PFSK-1 (cell line): ENCODE measurements around the gene CTTNBP2NL.

Experiments used
- FOXP2 ChIP-seq: optimal IDR thresholded peaks from 2 replicates; pipeline ENCODE3; 2011; ENCODE audit warnings: borderline replicate concordance, control low read depth, inconsistent platforms; ENCODE audit not compliant: insufficient read depth; ENCODE audit errors: extremely low read length, extremely low read depth
- POLR2AphosphoS5 ChIP-seq: IDR thresholded peaks from 2 replicates; pipeline ENCODE4 v1.6.1; 2012; ENCODE audit warnings: low read depth, mild to moderate bottlenecking, control low read depth, low read length, moderate library complexity
- REST ChIP-seq, 2 experiments: IDR thresholded peaks; 2 replicates each; pipeline versions ENCODE4 v1.6.1 to v1.8.0; 2011 to 2012; ENCODE audit warnings: low read depth in 2 of 2, low read length in 2 of 2, control low read depth in 1 of 2, inconsistent platforms in 1 of 2, mild to moderate bottlenecking in 1 of 2, moderate library complexity in 1 of 2; ENCODE audit not compliant: insufficient read depth in 1 of 2
- SIN3A ChIP-seq: IDR thresholded peaks from 2 replicates; pipeline ENCODE4 v1.6.1; 2012; ENCODE audit warnings: mild to moderate bottlenecking, low read length, moderate library complexity, borderline replicate concordance; ENCODE audit not compliant: insufficient read depth
- TAF1 ChIP-seq: IDR thresholded peaks from 2 replicates; pipeline ENCODE4 v1.6.1; 2012; ENCODE audit warnings: low read length, control low read depth, borderline replicate concordance; ENCODE audit not compliant: insufficient read depth

CTTNBP2NL gene

GRCh38 chr1:112461200-112461871, 65.3 kb downstream of the CTTNBP2NL start:
- TF ChIP-seq REST (IDR thresholded peaks at IDR 0.05; ENCODE audit: insufficient read depth in 1 of 2, low read depth in 2 of 2, low read length in 2 of 2), result no peak
- no peak for TF ChIP-seq SIN3A
- TF ChIP-seq FOXP2, result no peak
- no peak for TF ChIP-seq POLR2AphosphoS5
- TF ChIP-seq TAF1, result no peak

GRCh38 chr1:112462953-112463279, 66.9 kb downstream of the CTTNBP2NL start:
- TF ChIP-seq POLR2AphosphoS5, result no peak
- no peak for TF ChIP-seq SIN3A

- TF ChIP-seq REST (IDR thresholded peaks at IDR 0.05; ENCODE audit: insufficient read depth in 1 of 2, low read depth in 2 of 2, low read length in 2 of 2) (no peak), SIN3A (no peak), POLR2AphosphoS5 (no peak), FOXP2 (no peak), TAF1 (no peak)
Measured at GRCh38 chr1:112464501-112464900, 68.5 kb downstream of the CTTNBP2NL start.

GRCh38 chr1:112465122-112465521, 69.1 kb downstream of the CTTNBP2NL start:
- no peak for TF ChIP-seq REST (IDR thresholded peaks at IDR 0.05; ENCODE audit: insufficient read depth in 1 of 2, low read depth in 2 of 2, low read length in 2 of 2)

- peak; percentile 54; the same call in 1 of the 2 replicates for TF ChIP-seq SIN3A
- TF ChIP-seq REST (IDR thresholded peaks at IDR 0.05; ENCODE audit: insufficient read depth in 1 of 2, low read depth in 2 of 2, low read length in 2 of 2), result no peak
- peak; percentile 41; the same call in 1 of the 2 replicates for TF ChIP-seq POLR2AphosphoS5
- peak; percentile 78 for TF ChIP-seq FOXP2
- no peak for TF ChIP-seq TAF1
Measured at GRCh38 chr1:112466078-112466660, 70.2 kb downstream of the CTTNBP2NL start.
